Subcutaneous preadipocyte (primary cell): ENCODE measurements around the gene ZMYM4. TPM values are rescaled to one million over a fixed set of nuclear protein-coding genes. Genes with fewer than 3 reads are reported as not detected.

Experiments
- small RNA-seq: library from RNA; depleted of rRNA; stranded (forward); fragments of <200 nt; gene quantifications from one replicate; pipeline ENCODE3, GENCODE V24; 2012
- total RNA-seq: library from RNA; depleted of rRNA; stranded (reverse); fragments of >200 nt; gene quantifications from 2 replicates; pipeline ENCODE4 v1.2.3, GENCODE V29; 2012

The ZMYM4 gene
- total RNA-seq: 38.2 and 42.4 TPM in 2 replicates

DNA sequence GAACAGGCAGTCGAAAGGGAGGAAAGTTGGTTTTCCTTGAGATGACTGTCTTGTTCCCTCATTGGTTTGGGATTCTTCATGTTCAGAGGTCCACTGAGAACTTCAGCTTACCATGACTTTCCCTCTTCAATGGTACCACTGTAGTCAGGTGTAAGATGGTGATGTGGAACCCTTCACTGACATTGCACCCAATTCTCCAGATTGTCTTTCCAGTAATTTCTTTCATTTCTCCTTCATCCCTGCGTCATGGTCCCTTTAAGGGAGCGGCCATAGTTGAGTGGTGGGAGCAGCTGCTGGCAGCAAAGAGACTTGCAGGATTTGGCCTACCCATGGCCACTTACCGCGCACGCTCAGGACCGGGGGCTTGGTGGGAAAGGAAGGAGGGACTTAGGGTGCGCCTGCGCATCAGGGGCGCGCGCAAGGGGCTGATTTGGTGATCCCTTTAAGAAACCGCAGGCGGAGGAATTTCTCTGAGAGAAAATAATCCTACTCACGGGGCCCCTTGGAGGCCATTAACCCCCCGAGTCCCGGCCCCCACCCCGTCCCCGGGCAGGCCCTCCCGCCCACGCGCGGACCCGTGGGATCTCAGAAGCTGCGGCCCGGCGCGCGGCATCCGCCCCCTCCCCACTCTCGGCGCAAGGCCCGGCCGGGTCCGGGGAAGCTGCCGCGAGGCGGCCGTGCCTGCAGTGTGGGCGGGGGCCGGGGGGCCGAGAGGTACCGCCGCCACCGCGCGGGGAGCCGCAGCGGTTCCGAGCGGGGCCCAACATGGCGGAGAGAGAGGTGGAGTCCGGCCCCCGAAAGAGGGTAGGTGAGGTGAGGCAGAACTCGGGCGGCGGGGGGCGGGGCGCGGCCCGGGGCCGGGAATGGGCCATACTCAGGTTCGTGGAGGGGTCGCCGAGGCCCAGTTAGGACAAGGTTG is at the start of gene ZMYM4:
TSS of gene ZMYM4 (plus strand) at position 428 of the 919 bp plus-strand sequence. CDS start at position 766, 338 bp downstream.

Small RNA genes within 50 kb of the gene (small RNA-seq; reads per million reads assigned to genes)
- not detected for gene RF00091

Other genes with a start within 250 kb of the ZMYM4 start
- 19.4 and 23.1 TPM in 2 replicates for gene ZMYM6, start 236.8 kb upstream of the ZMYM4 start, total RNA-seq
- gene ZMYM1, start 189.3 kb upstream of the ZMYM4 start, total RNA-seq: 19.8 and 23.7 TPM in 2 replicates
- 207 and 274 TPM in 2 replicates for gene SFPQ, start 75.6 kb upstream of the ZMYM4 start, total RNA-seq